ENCODE measurements around the gene CNTN5. TPM values are rescaled to one million over a fixed set of nuclear protein-coding genes. Genes with fewer than 3 reads are reported as not detected.

The CNTN5 gene
- polyA plus RNA-seq, 1 of the 3 experiments (the other 2 are of a cell fraction) = not detected

DNA sequence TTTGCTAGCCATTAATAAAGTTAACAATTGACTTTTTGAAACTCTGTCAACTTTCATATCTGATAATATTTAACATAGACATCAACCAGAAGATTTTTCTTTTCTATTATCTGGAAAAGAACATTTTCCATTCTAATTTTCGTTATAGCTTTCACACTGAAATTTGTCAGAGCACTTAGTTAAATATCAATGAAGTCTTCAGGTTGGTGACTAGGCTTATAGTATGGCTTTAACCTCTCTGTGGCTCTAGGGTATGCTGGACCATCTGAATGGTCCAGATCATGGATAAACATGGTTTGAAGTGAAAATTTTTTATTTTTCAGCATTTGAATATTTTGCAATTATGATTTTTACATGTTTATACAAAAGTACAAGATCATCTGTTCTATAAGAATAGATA is 548.1 kb downstream of the CNTN5 start:
- TF ChIP-seq CHD2 (IDR thresholded peaks at IDR 0.05; ENCODE audit: low read length, partially characterized antibody) = no peak
- TF ChIP-seq EP300 (IDR thresholded peaks at IDR 0.05; ENCODE audit: borderline replicate concordance in 1 of 2, low read depth in 1 of 2, low read length in 1 of 2) = no peak
- TF ChIP-seq JUND (IDR thresholded peaks at IDR 0.05) = no peak
- TF ChIP-seq RFX5 (IDR thresholded peaks at IDR 0.05; ENCODE audit: low read length) = no peak
- TF ChIP-seq YY1 (IDR thresholded peaks at IDR 0.05; ENCODE audit: low read depth) = no peak
- TF ChIP-seq, protein P1, sequence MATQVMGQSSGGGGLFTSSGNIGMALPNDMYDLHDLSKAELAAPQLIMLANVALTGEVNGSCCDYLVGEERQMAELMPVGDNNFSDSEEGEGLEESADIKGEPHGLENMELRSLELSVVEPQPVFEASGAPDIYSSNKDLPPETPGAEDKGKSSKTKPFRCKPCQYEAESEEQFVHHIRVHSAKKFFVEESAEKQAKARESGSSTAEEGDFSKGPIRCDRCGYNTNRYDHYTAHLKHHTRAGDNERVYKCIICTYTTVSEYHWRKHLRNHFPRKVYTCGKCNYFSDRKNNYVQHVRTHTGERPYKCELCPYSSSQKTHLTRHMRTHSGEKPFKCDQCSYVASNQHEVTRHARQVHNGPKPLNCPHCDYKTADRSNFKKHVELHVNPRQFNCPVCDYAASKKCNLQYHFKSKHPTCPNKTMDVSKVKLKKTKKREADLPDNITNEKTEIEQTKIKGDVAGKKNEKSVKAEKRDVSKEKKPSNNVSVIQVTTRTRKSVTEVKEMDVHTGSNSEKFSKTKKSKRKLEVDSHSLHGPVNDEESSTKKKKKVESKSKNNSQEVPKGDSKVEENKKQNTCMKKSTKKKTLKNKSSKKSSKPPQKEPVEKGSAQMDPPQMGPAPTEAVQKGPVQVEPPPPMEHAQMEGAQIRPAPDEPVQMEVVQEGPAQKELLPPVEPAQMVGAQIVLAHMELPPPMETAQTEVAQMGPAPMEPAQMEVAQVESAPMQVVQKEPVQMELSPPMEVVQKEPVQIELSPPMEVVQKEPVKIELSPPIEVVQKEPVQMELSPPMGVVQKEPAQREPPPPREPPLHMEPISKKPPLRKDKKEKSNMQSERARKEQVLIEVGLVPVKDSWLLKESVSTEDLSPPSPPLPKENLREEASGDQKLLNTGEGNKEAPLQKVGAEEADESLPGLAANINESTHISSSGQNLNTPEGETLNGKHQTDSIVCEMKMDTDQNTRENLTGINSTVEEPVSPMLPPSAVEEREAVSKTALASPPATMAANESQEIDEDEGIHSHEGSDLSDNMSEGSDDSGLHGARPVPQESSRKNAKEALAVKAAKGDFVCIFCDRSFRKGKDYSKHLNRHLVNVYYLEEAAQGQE (IDR thresholded peaks at IDR 0.05; ENCODE audit: low read depth, low read length) = no peak
- TF ChIP-seq SIN3A (IDR thresholded peaks at IDR 0.05; ENCODE audit: borderline replicate concordance, low read depth, low read length) = no peak
- TF ChIP-seq FOXJ3 (CRISPR knock-in tag; IDR thresholded peaks at IDR 0.05) = no peak
- TF ChIP-seq EZH2phosphoT487 (IDR thresholded peaks at IDR 0.05; ENCODE audit: borderline replicate concordance, low read depth) = no peak
- no peak for TF ChIP-seq MEF2A (IDR thresholded peaks at IDR 0.05; ENCODE audit: borderline replicate concordance, low read depth)
- POLR2A ChIA-PET = no interaction called here
- H4K20me1 ChIP-seq (ENCODE audit: insufficient read depth) = no peaks in the 10 kb centered on the region

DNA sequence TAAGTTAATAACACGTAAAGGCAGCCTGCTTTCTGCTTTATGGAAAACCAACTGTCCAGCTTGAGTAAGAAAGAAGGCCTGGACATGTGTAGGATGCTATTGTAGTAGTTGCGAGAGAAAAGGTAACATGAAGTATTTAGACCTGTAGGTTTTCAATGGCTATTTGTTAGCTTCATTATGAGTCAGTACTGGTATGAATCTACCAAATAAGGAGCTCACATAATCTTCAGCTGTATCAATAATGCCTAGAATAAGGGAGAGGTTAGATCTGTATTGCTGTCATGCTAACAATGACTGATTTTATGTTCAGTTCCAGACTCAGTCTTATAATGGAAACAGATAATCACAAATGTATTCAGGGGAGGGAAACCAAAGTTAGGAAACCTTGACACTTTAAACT is 550.3 kb downstream of the CNTN5 start:
- no peak for DNase-seq
- Histone ChIP-seq H3K9me2 (no peaks in the 10 kb centered on the region), H4K20me1 (ENCODE audit: insufficient read depth) (no peaks in the 10 kb centered on the region), H3F3A (replicated peaks; ENCODE audit: insufficient read depth) (no peaks in the 10 kb centered on the region), H2AFZ (ENCODE audit: low read depth) (no peak overlapping the region), H3K4me3 (ENCODE audit: low read depth in 2 of 2, low read length in 1 of 2) (no peak overlapping the region), H3K79me2 (ENCODE audit: insufficient read depth) (no peaks in the 10 kb centered on the region), H3K4me2 (no peak overlapping the region), H3K9me3 (no peaks in the 10 kb centered on the region), H3K27me3 (ENCODE audit: insufficient read depth) (no peaks in the 10 kb centered on the region), H3K9ac (no peak overlapping the region), H3K4me1 (ENCODE audit: control insufficient read depth in 1 of 2, insufficient read depth in 2 of 2, low read depth in 1 of 2, low read length in 1 of 2) (no peaks in the 10 kb centered on the region), H3K36me3 (replicated peaks in 1 of 2; ENCODE audit: control insufficient read depth in 1 of 2, insufficient read depth in 2 of 2, low read length in 1 of 2) (no peaks in the 10 kb centered on the region), H3K27ac (ENCODE audit: low read depth in 2 of 2, low read length in 1 of 2) (no peak overlapping the region)
- ChIA-PET CTCF (no interaction called here), POLR2A (no interaction called here)
- WGBS (ENCODE audit: low lambda C conversion rate) = 24% methylated on average over 2 of the region's 2 CpGs
- TF ChIP-seq EP300 (IDR thresholded peaks at IDR 0.05; ENCODE audit: borderline replicate concordance in 1 of 2, low read depth in 1 of 2, low read length in 1 of 2) (no peak), MXI1 (IDR thresholded peaks at IDR 0.05; ENCODE audit: low read depth, low read length) (no peak), FOXM1 (IDR thresholded peaks at IDR 0.05; ENCODE audit: low read depth) (no peak), NRF1 (IDR thresholded peaks at IDR 0.05; ENCODE audit: low read depth, low read length) (no peak), SMC3 (IDR thresholded peaks at IDR 0.05; ENCODE audit: low read depth, low read length) (no peak), JUND (IDR thresholded peaks at IDR 0.05) (no peak), EZH2phosphoT487 (IDR thresholded peaks at IDR 0.05; ENCODE audit: borderline replicate concordance, low read depth) (no peak), TCF12 (IDR thresholded peaks at IDR 0.05) (no peak), FOSL2 (IDR thresholded peaks at IDR 0.05; ENCODE audit: borderline replicate concordance, low read depth) (no peak), MEF2A (IDR thresholded peaks at IDR 0.05; ENCODE audit: borderline replicate concordance, low read depth) (no peak), CHD2 (IDR thresholded peaks at IDR 0.05; ENCODE audit: low read length, partially characterized antibody) (no peak), ELF1 (IDR thresholded peaks at IDR 0.05) (no peak), FOXJ3 (CRISPR knock-in tag; IDR thresholded peaks at IDR 0.05) (no peak)
- TF ChIP-seq, protein P2, sequence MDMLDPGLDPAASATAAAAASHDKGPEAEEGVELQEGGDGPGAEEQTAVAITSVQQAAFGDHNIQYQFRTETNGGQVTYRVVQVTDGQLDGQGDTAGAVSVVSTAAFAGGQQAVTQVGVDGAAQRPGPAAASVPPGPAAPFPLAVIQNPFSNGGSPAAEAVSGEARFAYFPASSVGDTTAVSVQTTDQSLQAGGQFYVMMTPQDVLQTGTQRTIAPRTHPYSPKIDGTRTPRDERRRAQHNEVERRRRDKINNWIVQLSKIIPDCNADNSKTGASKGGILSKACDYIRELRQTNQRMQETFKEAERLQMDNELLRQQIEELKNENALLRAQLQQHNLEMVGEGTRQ (IDR thresholded peaks at IDR 0.05; ENCODE audit: borderline replicate concordance, low read depth, low read length) = no peak
- TF ChIP-seq, protein P3, sequence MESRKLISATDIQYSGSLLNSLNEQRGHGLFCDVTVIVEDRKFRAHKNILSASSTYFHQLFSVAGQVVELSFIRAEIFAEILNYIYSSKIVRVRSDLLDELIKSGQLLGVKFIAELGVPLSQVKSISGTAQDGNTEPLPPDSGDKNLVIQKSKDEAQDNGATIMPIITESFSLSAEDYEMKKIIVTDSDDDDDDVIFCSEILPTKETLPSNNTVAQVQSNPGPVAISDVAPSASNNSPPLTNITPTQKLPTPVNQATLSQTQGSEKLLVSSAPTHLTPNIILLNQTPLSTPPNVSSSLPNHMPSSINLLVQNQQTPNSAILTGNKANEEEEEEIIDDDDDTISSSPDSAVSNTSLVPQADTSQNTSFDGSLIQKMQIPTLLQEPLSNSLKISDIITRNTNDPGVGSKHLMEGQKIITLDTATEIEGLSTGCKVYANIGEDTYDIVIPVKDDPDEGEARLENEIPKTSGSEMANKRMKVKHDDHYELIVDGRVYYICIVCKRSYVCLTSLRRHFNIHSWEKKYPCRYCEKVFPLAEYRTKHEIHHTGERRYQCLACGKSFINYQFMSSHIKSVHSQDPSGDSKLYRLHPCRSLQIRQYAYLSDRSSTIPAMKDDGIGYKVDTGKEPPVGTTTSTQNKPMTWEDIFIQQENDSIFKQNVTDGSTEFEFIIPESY (IDR thresholded peaks at IDR 0.05; ENCODE audit: borderline replicate concordance, low read depth) = no peak
- TF ChIP-seq, protein P4, sequence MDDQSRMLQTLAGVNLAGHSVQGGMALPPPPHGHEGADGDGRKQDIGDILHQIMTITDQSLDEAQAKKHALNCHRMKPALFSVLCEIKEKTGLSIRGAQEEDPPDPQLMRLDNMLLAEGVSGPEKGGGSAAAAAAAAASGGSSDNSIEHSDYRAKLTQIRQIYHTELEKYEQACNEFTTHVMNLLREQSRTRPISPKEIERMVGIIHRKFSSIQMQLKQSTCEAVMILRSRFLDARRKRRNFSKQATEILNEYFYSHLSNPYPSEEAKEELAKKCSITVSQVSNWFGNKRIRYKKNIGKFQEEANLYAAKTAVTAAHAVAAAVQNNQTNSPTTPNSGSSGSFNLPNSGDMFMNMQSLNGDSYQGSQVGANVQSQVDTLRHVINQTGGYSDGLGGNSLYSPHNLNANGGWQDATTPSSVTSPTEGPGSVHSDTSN (IDR thresholded peaks at IDR 0.05) = no peak

More for the DNA sequence above, 548.1 kb downstream of the CNTN5 start:
- no peak overlapping the region for H3K4me3 ChIP-seq (ENCODE audit: low read depth in 2 of 2, low read length in 1 of 2)
- H3F3A ChIP-seq (replicated peaks; ENCODE audit: insufficient read depth) = no peaks in the 10 kb centered on the region
- no peak overlapping the region for H3K4me2 ChIP-seq
- no peaks in the 10 kb centered on the region for H3K27me3 ChIP-seq (ENCODE audit: insufficient read depth)
- no peaks in the 10 kb centered on the region for H3K79me2 ChIP-seq (ENCODE audit: insufficient read depth)
- H3K9ac ChIP-seq = no peak overlapping the region
- H3K27ac ChIP-seq (ENCODE audit: low read depth in 2 of 2, low read length in 1 of 2) = no peak overlapping the region
- H2AFZ ChIP-seq (ENCODE audit: low read depth) = no peak overlapping the region
- no peaks in the 10 kb centered on the region for H3K9me3 ChIP-seq
- no peaks in the 10 kb centered on the region for H3K36me3 ChIP-seq (replicated peaks in 1 of 2; ENCODE audit: control insufficient read depth in 1 of 2, insufficient read depth in 2 of 2, low read length in 1 of 2)
- DNase-seq = no peak
- CTCF ChIA-PET = no interaction called here
- H3K4me1 ChIP-seq (ENCODE audit: control insufficient read depth in 1 of 2, insufficient read depth in 2 of 2, low read depth in 1 of 2, low read length in 1 of 2) = no peaks in the 10 kb centered on the region
- no peaks in the 10 kb centered on the region for H3K9me2 ChIP-seq
- 3% methylated on average over 1 of the region's 1 CpG for WGBS (ENCODE audit: low lambda C conversion rate)

Measured in SK-N-SH (cell line).